ENCODE data around the gene CLHC1.

- TF ChIP-seq CTCF (tag by site-specific recombination; IDR thresholded peaks at IDR 0.05), result no peak
- TF ChIP-seq ZNF146 (tag by site-specific recombination; IDR thresholded peaks at IDR 0.05), result no peak
- TF ChIP-seq ZBTB21 (tag by site-specific recombination; IDR thresholded peaks at IDR 0.05), result no peak
- TF ChIP-seq ZBTB10 (tag by site-specific recombination; IDR thresholded peaks at IDR 0.05), result no peak
- no peak for TF ChIP-seq ZNF423 (tag by site-specific recombination; IDR thresholded peaks at IDR 0.05)
- TF ChIP-seq ZNF785 (tag by site-specific recombination; IDR thresholded peaks at IDR 0.05), result no peak
- TF ChIP-seq ZNF274 (IDR thresholded peaks at IDR 0.05; ENCODE audit: low read length), result no peak
- TF ChIP-seq ZNF274 (tag by site-specific recombination; IDR thresholded peaks at IDR 0.05; ENCODE audit: borderline replicate concordance), result no peak
- TF ChIP-seq ZNF555 (tag by site-specific recombination; conservative IDR thresholded peaks at IDR 0.05), result no peak
- TF ChIP-seq REST (tag by site-specific recombination; IDR thresholded peaks at IDR 0.05), result no peak
- no peak; the same call in 1 of the 2 replicates for TF ChIP-seq PRDM10 (tag by site-specific recombination; IDR thresholded peaks at IDR 0.05)
Measured at GRCh38 chr2:55142518-55142917, 89.6 kb downstream of the CLHC1 start.

All from HEK293 (cell line).